ENCODE measurements around the gene SEC16A.

Gene SEC16A

GRCh38 chr9:136442265-136442664 is 40.6 kb downstream of the SEC16A start:
- no peak for TF ChIP-seq CTCF (IDR thresholded peaks at IDR 0.05; ENCODE audit: poor library complexity, severe bottlenecking)
- no peak for DNase-seq (ENCODE audit: low spot score)
- Histone ChIP-seq H3K4me1 (ENCODE audit: insufficient read depth, poor library complexity, severe bottlenecking) (peaks cover 6% of the 10 kb centered on the region), H3K36me3 (ENCODE audit: low read depth) (peaks cover 75% of the 10 kb centered on the region), H3K9me3 (ENCODE audit: severe bottlenecking) (no peaks in the 10 kb centered on the region), H3K27me3 (ENCODE audit: insufficient read depth, poor library complexity, severe bottlenecking) (no peaks in the 10 kb centered on the region), H3K4me3 (ENCODE audit: severe bottlenecking) (no peak overlapping the region), H3K27ac (ENCODE audit: poor library complexity, severe bottlenecking) (no peak overlapping the region)
- ATAC-seq (ENCODE audit: low read depth), result no peak

- Histone ChIP-seq H3K36me3 (ENCODE audit: low read depth) (peaks cover 77% of the 10 kb centered on the region), H3K4me1 (ENCODE audit: insufficient read depth, poor library complexity, severe bottlenecking) (peaks cover 6% of the 10 kb centered on the region), H3K27me3 (ENCODE audit: insufficient read depth, poor library complexity, severe bottlenecking) (no peaks in the 10 kb centered on the region), H3K9me3 (ENCODE audit: severe bottlenecking) (no peaks in the 10 kb centered on the region), H3K27ac (ENCODE audit: poor library complexity, severe bottlenecking) (no peak overlapping the region), H3K4me3 (ENCODE audit: severe bottlenecking) (no peak overlapping the region)
- DNase-seq (ENCODE audit: low spot score) (no peak), ATAC-seq (ENCODE audit: low read depth) (no peak)
- TF ChIP-seq CTCF (IDR thresholded peaks at IDR 0.05; ENCODE audit: poor library complexity, severe bottlenecking), result no peak
These were observed 41.1 kb downstream of the SEC16A start for GRCh38 chr9:136441681-136442245.

GRCh38 chr9:136441191-136441680 is 41.6 kb downstream of the SEC16A start:
- no peaks in the 10 kb centered on the region for H3K27me3 ChIP-seq (ENCODE audit: insufficient read depth, poor library complexity, severe bottlenecking)
- no peak for TF ChIP-seq CTCF (IDR thresholded peaks at IDR 0.05; ENCODE audit: poor library complexity, severe bottlenecking)
- H3K9me3 ChIP-seq (ENCODE audit: severe bottlenecking), result no peaks in the 10 kb centered on the region
- H3K4me1 ChIP-seq (ENCODE audit: insufficient read depth, poor library complexity, severe bottlenecking), result peaks cover 6% of the 10 kb centered on the region
- no peak overlapping the region for H3K27ac ChIP-seq (ENCODE audit: poor library complexity, severe bottlenecking)
- ATAC-seq (ENCODE audit: low read depth) (no peak), DNase-seq (ENCODE audit: low spot score) (no peak)
- no peak overlapping the region for H3K4me3 ChIP-seq (ENCODE audit: severe bottlenecking)
- peaks cover 77% of the 10 kb centered on the region for H3K36me3 ChIP-seq (ENCODE audit: low read depth)

- Histone ChIP-seq H3K36me3 (ENCODE audit: low read depth) (peaks cover 63% of the 10 kb centered on the region), H3K4me3 (ENCODE audit: severe bottlenecking) (peak within 1 kb of the TSS; percentile 67), H3K27ac (ENCODE audit: poor library complexity, severe bottlenecking) (peak within 1 kb of the TSS; percentile 54), H3K27me3 (ENCODE audit: insufficient read depth, poor library complexity, severe bottlenecking) (no peaks in the 10 kb centered on the region), H3K9me3 (ENCODE audit: severe bottlenecking) (no peaks in the 10 kb centered on the region), H3K4me1 (ENCODE audit: insufficient read depth, poor library complexity, severe bottlenecking) (peaks cover 6% of the 10 kb centered on the region)
- peak; percentile 96 for TF ChIP-seq CTCF (IDR thresholded peaks at IDR 0.05; ENCODE audit: poor library complexity, severe bottlenecking)
- ATAC-seq (ENCODE audit: low read depth) (peak; percentile 70), DNase-seq (ENCODE audit: low spot score) (peak; percentile 58)
These were observed 43.1 kb downstream of the SEC16A start, which contains the start of gene INPP5E for GRCh38 chr9:136439481-136440408. TSS of gene INPP5E (minus strand) at chr9:136439845. CDS start at chr9:136439419, 426 bp downstream.

Measured in RWPE2 (cell line).